Lung (tissue), 12 donors: ENCODE data around the gene GPRIN1. TPM values are rescaled to one million over a fixed set of nuclear protein-coding genes. Genes with fewer than 3 reads are reported as not detected.

ENCODE experiments used
- ATAC-seq: fragments of 200-7000 bp; cut with Tn5 transposase; one replicate; pipeline ENCODE4 v1.9.1; 2020; ENCODE audit warnings: moderate number of reproducible peaks; ENCODE audit not compliant: insufficient read depth, low FRiP score
- DNase-seq, 3 donors: peaks; one replicate each; pipeline ENCODE4 v3.0.0-alpha.2; 2013 to 2017
- H3K27ac ChIP-seq, 2 donors: one replicate each; pipeline ENCODE4 v1.5.1; 2013; ENCODE audit warnings: mild to moderate bottlenecking in 2 of 2, moderate library complexity in 2 of 2, control low read depth in 1 of 2, inconsistent platforms in 1 of 2, low read depth in 1 of 2, low read length in 1 of 2
- H3K27me3 ChIP-seq, 3 donors: one replicate each; pipeline ENCODE4 v1.5.1; 2013; ENCODE audit warnings: low read length in 2 of 3; ENCODE audit not compliant: control insufficient read depth in 3 of 3, insufficient read depth in 3 of 3
- H3K36me3 ChIP-seq, 4 donors: one replicate each; pipeline ENCODE4 v1.5.1; 2013; ENCODE audit warnings: low read length in 4 of 4, mild to moderate bottlenecking in 1 of 4, moderate library complexity in 1 of 4; ENCODE audit not compliant: control insufficient read depth in 4 of 4, insufficient read depth in 4 of 4
- H3K4me1 ChIP-seq, 5 donors: one replicate each; pipeline ENCODE4 v1.5.1; 2013; ENCODE audit warnings: low read length in 5 of 5, mild to moderate bottlenecking in 2 of 5, moderate library complexity in 1 of 5; ENCODE audit not compliant: control insufficient read depth in 5 of 5, insufficient read depth in 5 of 5
- H3K4me3 ChIP-seq: one replicate; pipeline ENCODE4 v1.5.1; 2013; ENCODE audit warnings: mild to moderate bottlenecking, control low read depth, moderate library complexity
- H3K9ac ChIP-seq, 2 donors: one replicate each; pipeline ENCODE4 v1.5.1; 2013; ENCODE audit warnings: low read length in 2 of 2, control low read depth in 1 of 2; ENCODE audit not compliant: insufficient read depth in 1 of 2
- H3K9me3 ChIP-seq, 4 donors: one replicate each; pipeline ENCODE4 v1.5.1; 2013; ENCODE audit warnings: low read length in 3 of 4, mild to moderate bottlenecking in 1 of 4, moderate library complexity in 1 of 4; ENCODE audit not compliant: control insufficient read depth in 4 of 4, insufficient read depth in 3 of 4
- whole genome bisulfite sequencing, 2 donors: extraction: QIAGEN DNeasy Blood & Tissue Kit; methylation state at CpG; one replicate each; pipeline ENCODE4 v1.1.7; 2013; 5-methylcytosine and 5-hydroxymethylcytosine counted together
- polyA plus RNA-seq, 2 donors: library from polyadenylated mRNA; stranded (reverse); fragments of 200-250 nt; gene quantifications; one replicate each; pipeline ENCODE4 v1.2.1, GENCODE V29; 2013
- total RNA-seq, 2 donors: library from RNA; depleted of rRNA in 1 of 2; stranded (reverse); fragments of >200 nt in 1 of 2; gene quantifications; one replicate each; pipeline ENCODE4 v1.2.1, GENCODE V29; 2014 to 2021
- TF ChIP-seq, protein P1 (sequence below): IDR thresholded peaks from 2 replicates; pipeline ENCODE4 v1.5.1; 2012; ENCODE audit warnings: mild to moderate bottlenecking; ENCODE audit errors: control extremely low read depth, extremely low read depth
- donor health status: control.
- donor health status: control.
- donor health status: Bipolar disorder and iron deficiency.
- donor health status: healthy.
- donor health status: DM: yes; HTN: yes; CAD: no.

The GPRIN1 gene
- total and polyA plus RNA-seq, 4 donors = 0.39 to 1.1 (median 0.82) TPM

DNA sequence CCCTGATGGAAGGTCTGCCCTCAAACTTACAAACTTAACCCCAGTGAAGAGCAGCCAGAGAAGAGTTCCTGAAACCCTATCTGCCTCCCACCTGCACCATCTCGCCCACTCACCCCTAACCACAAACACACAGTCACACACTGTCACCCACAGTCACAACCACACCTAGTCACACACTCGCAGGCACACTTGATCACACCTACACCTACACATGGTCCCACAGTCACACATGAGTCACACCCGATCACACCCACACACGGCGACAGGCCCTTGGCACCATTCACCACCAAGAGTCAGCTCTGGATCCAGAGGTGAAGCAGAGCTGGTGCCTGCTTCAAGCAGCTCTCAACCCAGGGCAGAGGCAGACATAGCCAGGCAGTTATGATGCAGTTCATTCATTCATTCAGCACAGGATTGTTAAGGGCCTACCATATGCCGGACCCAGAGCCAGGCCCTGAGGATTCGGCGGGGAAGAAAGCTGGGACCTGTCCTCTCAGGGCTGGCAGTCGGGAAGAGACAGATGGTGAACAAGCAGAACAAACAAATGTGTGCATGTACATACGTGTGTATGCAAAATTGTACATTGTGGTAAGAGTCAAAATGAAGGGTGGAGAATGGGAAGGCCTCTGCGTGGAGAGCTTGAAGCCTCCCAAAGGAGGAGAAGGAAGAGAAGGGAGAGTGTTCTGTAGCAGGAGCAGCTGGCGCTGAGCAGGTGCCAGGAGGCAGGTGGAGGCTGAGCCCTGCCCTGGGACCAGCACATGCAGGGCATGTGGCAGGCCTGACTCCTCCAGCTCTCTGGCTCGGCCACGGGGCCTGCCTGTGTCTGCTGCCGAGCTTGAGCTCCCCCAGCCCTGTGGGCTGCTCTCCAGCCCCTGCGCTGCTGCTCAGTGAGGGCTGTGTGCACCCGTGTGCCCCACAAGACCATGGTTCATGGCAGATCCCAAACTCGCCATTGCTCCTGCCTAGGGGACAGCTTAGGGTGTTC lies 43.7 kb upstream of the GPRIN1 start:
- Histone ChIP-seq H3K36me3 (peaks cover 0 to 29% (median 15%) of the 10 kb centered on the region in 4 donors), H3K9me3 (no peaks in the 10 kb centered on the region), H3K4me1 (peaks cover 0 to 7% (median 0%) of the 10 kb centered on the region in 5 donors), H3K4me3 (no peak overlapping the region), H3K27ac (no peak overlapping the region), H3K27me3 (no peaks in the 10 kb centered on the region), H3K9ac (no peak overlapping the region)
- TF ChIP-seq, protein P1, sequence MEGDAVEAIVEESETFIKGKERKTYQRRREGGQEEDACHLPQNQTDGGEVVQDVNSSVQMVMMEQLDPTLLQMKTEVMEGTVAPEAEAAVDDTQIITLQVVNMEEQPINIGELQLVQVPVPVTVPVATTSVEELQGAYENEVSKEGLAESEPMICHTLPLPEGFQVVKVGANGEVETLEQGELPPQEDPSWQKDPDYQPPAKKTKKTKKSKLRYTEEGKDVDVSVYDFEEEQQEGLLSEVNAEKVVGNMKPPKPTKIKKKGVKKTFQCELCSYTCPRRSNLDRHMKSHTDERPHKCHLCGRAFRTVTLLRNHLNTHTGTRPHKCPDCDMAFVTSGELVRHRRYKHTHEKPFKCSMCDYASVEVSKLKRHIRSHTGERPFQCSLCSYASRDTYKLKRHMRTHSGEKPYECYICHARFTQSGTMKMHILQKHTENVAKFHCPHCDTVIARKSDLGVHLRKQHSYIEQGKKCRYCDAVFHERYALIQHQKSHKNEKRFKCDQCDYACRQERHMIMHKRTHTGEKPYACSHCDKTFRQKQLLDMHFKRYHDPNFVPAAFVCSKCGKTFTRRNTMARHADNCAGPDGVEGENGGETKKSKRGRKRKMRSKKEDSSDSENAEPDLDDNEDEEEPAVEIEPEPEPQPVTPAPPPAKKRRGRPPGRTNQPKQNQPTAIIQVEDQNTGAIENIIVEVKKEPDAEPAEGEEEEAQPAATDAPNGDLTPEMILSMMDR = no peak
- ATAC-seq (no peak), DNase-seq (no peak)
- WGBS, 2 donors = 87 to 92% methylated on average over 18 of the region's 18 CpGs

DNA sequence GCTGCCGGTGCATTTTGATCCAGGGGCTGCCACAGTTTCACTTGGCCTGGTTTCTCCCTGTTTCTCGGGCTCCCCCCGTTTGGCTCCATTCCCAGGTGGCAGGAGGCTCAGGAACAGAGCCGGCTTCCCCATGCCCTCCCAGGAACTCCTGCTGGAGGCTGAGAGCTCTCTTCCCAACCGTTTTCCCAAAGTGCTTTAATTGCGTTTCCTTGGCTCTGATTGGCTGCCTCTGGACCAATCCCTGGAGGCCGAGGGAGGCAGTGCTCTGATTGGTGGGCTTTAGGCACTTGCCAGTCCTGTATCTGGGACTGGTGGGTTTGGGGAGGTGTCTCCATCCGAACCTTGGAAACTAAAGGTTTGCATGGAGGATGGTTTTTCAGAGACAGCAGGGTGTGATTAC lies 42.2 kb upstream of the GPRIN1 start:
- no peaks in the 10 kb centered on the region for H3K9me3 ChIP-seq
- ATAC-seq (no peak), DNase-seq (no peak)
- peaks cover 0 to 27% (median 15%) of the 10 kb centered on the region in 4 donors for H3K36me3 ChIP-seq
- H3K9ac ChIP-seq = no peak overlapping the region
- H3K4me3 ChIP-seq = no peak overlapping the region
- H3K27ac ChIP-seq = no peak overlapping the region
- TF ChIP-seq, protein P1 = no peak
- no peaks in the 10 kb centered on the region for H3K27me3 ChIP-seq
- H3K4me1 ChIP-seq = peaks cover 0 to 9% (median 0%) of the 10 kb centered on the region in 5 donors
- WGBS, 2 donors = 80 to 83% methylated on average over 8 of the region's 8 CpGs

DNA sequence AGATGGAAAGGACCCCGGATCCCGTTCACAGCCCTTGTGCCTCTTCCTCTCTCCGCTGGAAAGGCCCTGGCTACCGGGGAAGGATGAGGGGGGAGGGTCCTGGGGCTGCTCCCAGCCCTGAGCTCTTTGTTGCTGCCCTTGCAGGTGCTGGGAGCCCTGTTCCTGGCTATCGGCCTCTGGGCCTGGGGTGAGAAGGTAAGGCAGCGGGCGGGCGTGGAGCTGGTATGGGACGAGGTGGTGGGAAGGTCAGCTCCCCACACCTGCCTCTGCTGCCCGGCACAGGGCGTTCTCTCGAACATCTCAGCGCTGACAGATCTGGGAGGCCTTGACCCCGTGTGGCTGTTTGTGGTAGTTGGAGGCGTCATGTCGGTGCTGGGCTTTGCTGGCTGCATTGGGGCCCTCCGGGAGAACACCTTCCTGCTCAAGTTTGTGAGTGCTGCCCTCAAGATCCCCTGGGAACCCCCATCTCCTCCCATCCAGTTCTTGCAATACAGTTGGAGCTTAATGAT lies 41.6 kb upstream of the GPRIN1 start:
- H3K4me3 ChIP-seq = no peak overlapping the region
- H3K4me1 ChIP-seq = peaks cover 0 to 13% (median 3%) of the 10 kb centered on the region in 5 donors
- H3K27ac ChIP-seq = no peak overlapping the region
- WGBS, 2 donors = 94% methylated on average over 17 of the region's 17 CpGs
- no peak overlapping the region for H3K9ac ChIP-seq
- DNase-seq (no peak), ATAC-seq (no peak)
- no peaks in the 10 kb centered on the region for H3K27me3 ChIP-seq
- peaks cover 0 to 22% (median 15%) of the 10 kb centered on the region in 4 donors for H3K36me3 ChIP-seq
- TF ChIP-seq, protein P1 = no peak
- no peaks in the 10 kb centered on the region for H3K9me3 ChIP-seq
